Measurements from ENCODE around the gene ACADSB. TPM values are rescaled to one million over a fixed set of nuclear protein-coding genes. Genes with fewer than 3 reads are reported as not detected.

Gene ACADSB
- total RNA-seq, 1 donor from 2014 or later, result 27.3 TPM

DNA sequence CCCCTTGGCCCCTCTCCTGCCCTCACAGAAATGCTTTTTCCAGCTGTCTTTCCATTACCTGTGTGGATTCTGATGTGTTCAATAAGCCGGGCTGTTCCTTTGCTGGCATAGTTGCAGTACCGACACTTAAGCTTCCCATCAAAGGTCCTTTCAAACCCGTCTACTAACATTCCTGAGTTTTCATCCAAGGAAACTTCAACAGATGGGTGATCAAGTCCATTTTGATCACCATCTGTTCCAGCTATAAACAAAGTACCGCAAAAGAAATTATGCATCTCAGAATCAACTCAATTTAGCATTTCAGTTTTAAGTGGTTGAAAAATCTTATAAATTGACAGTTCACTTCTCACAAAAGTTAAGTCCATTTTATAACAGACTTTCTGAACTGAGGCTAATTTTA is 12.9 kb upstream of the ACADSB start:
- H3K4me1 Mint-ChIP-seq (ENCODE audit: unreplicated experiment), result no peaks in the 10 kb centered on the region
- H3K27ac Mint-ChIP-seq, result no peak overlapping the region
- no peaks in the 10 kb centered on the region for H3K27me3 Mint-ChIP-seq
- H3K9me3 Mint-ChIP-seq, result no peaks in the 10 kb centered on the region
- no peak for DNase-seq (ENCODE audit: extremely low spot score, unreplicated experiment)
- TF ChIP-seq, protein P1, sequence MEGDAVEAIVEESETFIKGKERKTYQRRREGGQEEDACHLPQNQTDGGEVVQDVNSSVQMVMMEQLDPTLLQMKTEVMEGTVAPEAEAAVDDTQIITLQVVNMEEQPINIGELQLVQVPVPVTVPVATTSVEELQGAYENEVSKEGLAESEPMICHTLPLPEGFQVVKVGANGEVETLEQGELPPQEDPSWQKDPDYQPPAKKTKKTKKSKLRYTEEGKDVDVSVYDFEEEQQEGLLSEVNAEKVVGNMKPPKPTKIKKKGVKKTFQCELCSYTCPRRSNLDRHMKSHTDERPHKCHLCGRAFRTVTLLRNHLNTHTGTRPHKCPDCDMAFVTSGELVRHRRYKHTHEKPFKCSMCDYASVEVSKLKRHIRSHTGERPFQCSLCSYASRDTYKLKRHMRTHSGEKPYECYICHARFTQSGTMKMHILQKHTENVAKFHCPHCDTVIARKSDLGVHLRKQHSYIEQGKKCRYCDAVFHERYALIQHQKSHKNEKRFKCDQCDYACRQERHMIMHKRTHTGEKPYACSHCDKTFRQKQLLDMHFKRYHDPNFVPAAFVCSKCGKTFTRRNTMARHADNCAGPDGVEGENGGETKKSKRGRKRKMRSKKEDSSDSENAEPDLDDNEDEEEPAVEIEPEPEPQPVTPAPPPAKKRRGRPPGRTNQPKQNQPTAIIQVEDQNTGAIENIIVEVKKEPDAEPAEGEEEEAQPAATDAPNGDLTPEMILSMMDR (conservative IDR thresholded peaks at IDR 0.05), result no peak
- H3K36me3 Mint-ChIP-seq, result peaks cover 12% of the 10 kb centered on the region
- no peak overlapping the region for H3K4me3 Mint-ChIP-seq

DNA sequence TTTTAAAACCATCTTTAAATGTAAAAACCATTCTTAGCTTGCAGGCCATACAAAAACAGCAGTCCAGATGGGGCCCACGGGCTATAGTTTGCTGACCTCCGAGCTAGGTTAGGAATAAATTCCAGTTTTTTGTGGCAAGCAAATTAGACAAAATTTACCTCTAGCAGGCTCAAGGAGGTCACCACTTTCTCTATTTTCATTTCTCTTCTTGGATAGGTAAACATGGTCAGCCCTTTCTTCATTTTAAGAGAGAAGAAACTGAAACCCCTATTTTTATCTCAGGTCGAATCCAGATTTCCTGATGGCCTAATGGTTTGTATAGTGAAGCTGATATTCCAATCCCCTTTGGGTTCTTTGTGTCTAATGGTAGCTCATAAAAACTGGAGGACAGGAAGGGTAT is 10.9 kb upstream of the ACADSB start:
- Mint-ChIP-seq H3K27ac (no peak overlapping the region), H3K9me3 (no peaks in the 10 kb centered on the region), H3K4me1 (ENCODE audit: unreplicated experiment) (no peaks in the 10 kb centered on the region), H3K36me3 (peaks cover 18% of the 10 kb centered on the region), H3K4me3 (no peak overlapping the region), H3K27me3 (no peaks in the 10 kb centered on the region)
- DNase-seq (ENCODE audit: extremely low spot score, unreplicated experiment), result no peak
- TF ChIP-seq, protein P1 (conservative IDR thresholded peaks at IDR 0.05), result no peak

DNA sequence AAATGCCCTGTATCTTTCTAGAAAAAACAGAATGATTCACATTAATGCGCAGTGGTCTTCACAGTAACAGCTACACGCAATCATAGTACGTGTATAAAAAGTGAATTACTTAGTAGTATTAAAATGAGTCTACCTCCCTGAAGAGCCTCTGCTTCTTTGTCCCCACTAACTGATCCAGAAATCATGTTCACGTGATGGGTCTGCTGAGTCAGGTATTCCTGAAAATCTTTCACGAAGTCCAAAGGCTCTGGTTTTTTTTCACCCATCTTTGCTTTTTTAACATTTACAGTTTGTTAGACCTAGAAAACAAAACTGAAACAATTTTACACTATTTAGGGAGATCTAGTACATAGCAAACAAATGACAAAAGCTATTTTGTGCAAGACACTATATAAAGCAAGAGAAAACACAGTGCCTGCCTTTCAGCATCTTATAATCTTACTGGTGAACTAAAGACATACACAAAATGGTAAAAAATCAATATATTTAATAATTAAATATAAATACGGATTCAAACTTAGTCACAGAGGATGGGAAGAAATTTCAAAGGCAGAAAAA is 10.4 kb upstream of the ACADSB start:
- no peaks in the 10 kb centered on the region for H3K9me3 Mint-ChIP-seq
- H3K27ac Mint-ChIP-seq, result no peak overlapping the region
- DNase-seq (ENCODE audit: extremely low spot score, unreplicated experiment), result no peak

DNA sequence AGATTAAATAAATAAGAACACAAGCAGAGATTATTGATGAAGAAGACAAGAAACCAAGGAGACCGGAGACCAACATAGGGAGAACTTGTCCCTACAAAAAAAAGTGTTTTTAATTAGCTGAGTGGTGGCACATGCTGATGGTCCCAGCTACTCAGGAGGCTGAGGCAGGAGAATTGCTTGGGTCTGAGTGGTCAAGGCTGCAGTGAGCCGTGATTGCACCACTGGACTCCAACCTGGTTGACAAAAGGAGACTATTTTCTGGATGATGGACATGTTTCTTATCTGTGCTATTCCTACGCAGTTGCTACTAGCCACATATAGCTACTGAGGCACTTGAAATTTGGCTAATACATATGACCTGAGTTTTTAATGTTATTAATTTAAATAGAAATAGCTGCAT is 9.9 kb upstream of the ACADSB start:
- Mint-ChIP-seq H3K27ac (no peak overlapping the region), H3K36me3 (peaks cover 16% of the 10 kb centered on the region), H3K27me3 (no peaks in the 10 kb centered on the region), H3K9me3 (no peaks in the 10 kb centered on the region), H3K4me1 (ENCODE audit: unreplicated experiment) (no peaks in the 10 kb centered on the region), H3K4me3 (no peak overlapping the region)
- no peak for DNase-seq (ENCODE audit: extremely low spot score, unreplicated experiment)
- TF ChIP-seq, protein P1 (conservative IDR thresholded peaks at IDR 0.05), result no peak

More for the DNA sequence above, 10.4 kb upstream of the ACADSB start:
- TF ChIP-seq, protein P1 (conservative IDR thresholded peaks at IDR 0.05), result no peak
- Mint-ChIP-seq H3K4me1 (ENCODE audit: unreplicated experiment) (no peaks in the 10 kb centered on the region), H3K27me3 (no peaks in the 10 kb centered on the region), H3K36me3 (peaks cover 18% of the 10 kb centered on the region), H3K4me3 (no peak overlapping the region)

DNA sequence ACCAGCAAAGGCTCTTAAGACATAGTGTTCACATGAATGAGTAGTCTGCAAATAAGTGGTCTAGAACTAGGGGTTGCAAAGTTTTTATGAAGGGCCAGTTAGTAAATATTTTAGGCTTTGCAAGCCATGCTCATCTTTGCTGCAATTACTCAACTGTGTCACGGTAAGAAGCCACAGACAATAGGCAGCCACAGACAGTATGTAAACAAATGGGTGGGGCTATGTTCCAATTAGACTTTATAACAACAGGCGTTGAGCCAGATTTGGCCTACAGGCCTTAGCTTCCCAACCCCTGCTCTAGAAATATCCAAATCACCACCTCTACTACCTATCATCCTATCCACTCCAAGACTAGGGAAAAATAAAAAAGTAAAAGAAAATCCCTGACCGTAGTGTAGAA is 9.5 kb upstream of the ACADSB start:
- Mint-ChIP-seq H3K9me3 (no peaks in the 10 kb centered on the region), H3K4me1 (ENCODE audit: unreplicated experiment) (no peaks in the 10 kb centered on the region), H3K27ac (no peak overlapping the region), H3K27me3 (no peaks in the 10 kb centered on the region), H3K36me3 (peaks cover 14% of the 10 kb centered on the region), H3K4me3 (no peak overlapping the region)
- TF ChIP-seq, protein P1 (conservative IDR thresholded peaks at IDR 0.05), result no peak
- DNase-seq (ENCODE audit: extremely low spot score, unreplicated experiment), result no peak

DNA sequence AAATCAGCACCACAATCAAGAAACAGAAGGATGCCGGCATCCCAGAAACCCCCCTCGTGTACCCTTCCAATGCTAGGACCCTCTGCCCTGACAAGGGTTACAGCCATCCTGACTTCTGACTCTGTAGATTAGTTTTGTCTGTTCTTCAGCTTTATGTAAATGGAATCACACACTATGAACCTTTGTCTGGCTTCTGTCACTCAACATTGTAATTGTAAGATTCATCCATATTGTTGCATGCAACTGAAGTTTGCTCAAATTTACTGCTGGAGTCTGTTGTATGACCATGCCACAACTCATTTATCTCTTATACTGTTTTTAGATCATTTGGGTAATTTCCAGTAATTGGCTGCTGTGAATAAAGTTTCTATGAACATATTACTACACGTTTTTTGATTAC is 8.7 kb upstream of the ACADSB start:
- Mint-ChIP-seq H3K9me3 (no peaks in the 10 kb centered on the region), H3K4me1 (ENCODE audit: unreplicated experiment) (no peaks in the 10 kb centered on the region), H3K4me3 (no peak overlapping the region), H3K36me3 (peaks cover 13% of the 10 kb centered on the region), H3K27ac (no peak overlapping the region), H3K27me3 (no peaks in the 10 kb centered on the region)
- TF ChIP-seq, protein P1 (conservative IDR thresholded peaks at IDR 0.05), result no peak
- DNase-seq (ENCODE audit: extremely low spot score, unreplicated experiment), result no peak

All from type B pancreatic cell (in vitro differentiated cells).